GM13977 (cell line): ENCODE data around the gene INTS13.
"Not testable (repeated sequence)": the region's sequence is repeated elsewhere in the genome, so short reads cannot be mapped to it uniquely, and the experiment has no call there.

Source experiments
- DNase-seq: peaks from one replicate; pipeline ENCODE4 v3.0.0; 2012; ENCODE audit warnings: low spot score
- in situ Hi-C: fragments of 300-500 bp; cut with MboI; formaldehyde crosslinking; loops from one replicate; pipeline ENCODE4 v1.12.0; 2022; ENCODE audit warnings: low sequenced_read_pairs, low pct_unique_long_range_greater_than_20kb, mixed read lengths, inconsistent platforms; ENCODE audit not compliant: unreplicated experiment
- TF ChIP-seq, protein P1 (sequence below): IDR thresholded peaks from 2 replicates; pipeline ENCODE4 v1.5.1; 2012; ENCODE audit warnings: mild to moderate bottlenecking, control low read depth; ENCODE audit not compliant: insufficient read depth; ENCODE audit errors: extremely low read depth, missing control alignments

The INTS13 gene

DNA sequence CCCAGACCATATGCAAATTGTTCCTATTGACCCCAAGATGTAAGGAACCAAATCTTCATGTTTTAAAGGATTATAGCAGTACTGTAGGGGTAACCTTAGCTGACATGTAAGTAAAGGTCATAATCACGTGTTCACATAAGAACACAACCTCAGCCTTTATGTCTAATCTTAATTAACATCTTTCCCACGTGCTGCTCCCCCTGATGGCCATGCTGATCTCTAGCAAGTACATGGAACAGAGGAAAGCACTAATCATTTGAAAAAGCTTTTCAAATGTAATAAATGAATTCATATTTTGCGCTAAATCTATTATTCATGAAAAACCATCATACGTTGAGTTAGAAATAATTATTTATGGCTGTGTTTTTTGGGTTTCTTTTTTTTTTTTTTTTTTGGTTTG is 74.3 kb downstream of the INTS13 start:
- in situ Hi-C loops, result no loop called here
- DNase-seq, result no peak
- TF ChIP-seq, protein P1, sequence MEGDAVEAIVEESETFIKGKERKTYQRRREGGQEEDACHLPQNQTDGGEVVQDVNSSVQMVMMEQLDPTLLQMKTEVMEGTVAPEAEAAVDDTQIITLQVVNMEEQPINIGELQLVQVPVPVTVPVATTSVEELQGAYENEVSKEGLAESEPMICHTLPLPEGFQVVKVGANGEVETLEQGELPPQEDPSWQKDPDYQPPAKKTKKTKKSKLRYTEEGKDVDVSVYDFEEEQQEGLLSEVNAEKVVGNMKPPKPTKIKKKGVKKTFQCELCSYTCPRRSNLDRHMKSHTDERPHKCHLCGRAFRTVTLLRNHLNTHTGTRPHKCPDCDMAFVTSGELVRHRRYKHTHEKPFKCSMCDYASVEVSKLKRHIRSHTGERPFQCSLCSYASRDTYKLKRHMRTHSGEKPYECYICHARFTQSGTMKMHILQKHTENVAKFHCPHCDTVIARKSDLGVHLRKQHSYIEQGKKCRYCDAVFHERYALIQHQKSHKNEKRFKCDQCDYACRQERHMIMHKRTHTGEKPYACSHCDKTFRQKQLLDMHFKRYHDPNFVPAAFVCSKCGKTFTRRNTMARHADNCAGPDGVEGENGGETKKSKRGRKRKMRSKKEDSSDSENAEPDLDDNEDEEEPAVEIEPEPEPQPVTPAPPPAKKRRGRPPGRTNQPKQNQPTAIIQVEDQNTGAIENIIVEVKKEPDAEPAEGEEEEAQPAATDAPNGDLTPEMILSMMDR, result peak; percentile 37

DNA sequence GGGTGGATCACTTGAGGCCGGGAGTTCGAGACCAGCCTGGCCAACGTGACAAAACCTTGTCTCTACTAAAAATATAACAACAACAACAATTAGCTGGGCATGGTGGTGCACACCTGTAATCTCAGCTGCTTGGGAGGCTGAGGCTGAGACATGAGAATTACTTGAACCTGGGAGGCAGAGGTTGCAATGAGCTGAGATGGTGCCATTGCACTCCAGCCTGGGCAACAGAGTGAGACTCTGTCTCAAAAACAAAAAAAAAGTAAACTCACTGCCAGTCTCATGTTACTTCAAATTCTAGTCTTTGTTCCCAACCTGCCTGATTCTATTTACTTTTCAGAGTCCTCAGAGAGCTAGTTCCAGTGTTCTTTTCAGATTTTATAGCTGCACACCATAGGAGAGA is 75.0 kb downstream of the INTS13 start:
- DNase-seq, in situ Hi-C loops: not testable (repeated sequence)

DNA sequence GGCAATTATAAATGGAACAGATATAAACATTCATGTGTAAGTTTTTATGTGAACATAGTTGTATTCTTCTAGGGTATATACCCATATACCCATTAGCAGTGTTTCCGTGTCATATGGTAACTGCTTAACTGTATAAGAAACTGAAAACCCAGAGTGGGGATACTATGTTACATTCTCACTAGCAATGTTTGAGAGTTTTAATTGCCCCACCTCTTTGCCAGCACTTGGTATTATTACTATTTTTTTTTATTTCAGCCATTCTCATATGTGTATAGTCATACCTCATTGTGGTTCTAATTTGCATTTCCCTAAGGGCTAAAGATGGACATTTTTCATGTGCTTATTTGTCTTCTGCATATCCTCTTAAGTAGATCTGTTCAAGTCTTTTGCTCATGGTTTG is 76.1 kb downstream of the INTS13 start:
- in situ Hi-C loops, result no loop called here
- DNase-seq, result no peak
- TF ChIP-seq, protein P1, result no peak

DNA sequence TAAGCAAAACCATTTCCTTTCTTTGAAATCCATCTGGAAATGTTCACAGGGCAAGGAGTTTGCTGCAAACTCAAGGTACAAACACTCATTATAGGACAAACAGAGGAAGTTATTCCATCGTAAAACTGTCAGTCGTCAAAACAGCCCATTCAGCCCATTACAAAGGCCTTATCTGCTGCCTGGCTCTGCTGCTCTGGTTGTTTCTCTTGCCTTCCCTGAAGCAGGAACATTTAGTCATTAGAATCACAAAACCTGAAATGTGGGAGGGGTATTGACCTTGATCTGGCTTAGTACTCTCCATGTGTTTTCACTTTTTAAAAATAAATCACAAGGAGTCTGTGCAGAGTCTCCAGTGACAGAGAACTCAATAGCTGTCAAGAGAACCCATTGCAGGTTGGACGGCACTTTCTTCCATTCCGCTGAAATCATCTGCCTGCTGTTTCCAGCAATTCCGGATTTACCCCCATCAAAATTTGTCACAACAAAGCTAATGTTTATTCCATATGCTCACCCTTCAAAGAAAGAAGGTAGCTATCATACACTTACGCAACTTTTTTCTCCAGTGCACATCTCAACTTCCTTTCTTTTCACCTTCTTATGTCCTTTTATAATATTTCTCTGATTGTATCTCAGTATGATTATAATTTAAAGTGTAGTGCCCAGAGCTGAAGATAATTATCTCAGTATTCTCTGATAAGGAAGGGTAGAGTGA is 80.2 kb downstream of the INTS13 start:
- TF ChIP-seq, protein P1, result no peak
- no peak for DNase-seq
- in situ Hi-C loops, result no loop called here

DNA sequence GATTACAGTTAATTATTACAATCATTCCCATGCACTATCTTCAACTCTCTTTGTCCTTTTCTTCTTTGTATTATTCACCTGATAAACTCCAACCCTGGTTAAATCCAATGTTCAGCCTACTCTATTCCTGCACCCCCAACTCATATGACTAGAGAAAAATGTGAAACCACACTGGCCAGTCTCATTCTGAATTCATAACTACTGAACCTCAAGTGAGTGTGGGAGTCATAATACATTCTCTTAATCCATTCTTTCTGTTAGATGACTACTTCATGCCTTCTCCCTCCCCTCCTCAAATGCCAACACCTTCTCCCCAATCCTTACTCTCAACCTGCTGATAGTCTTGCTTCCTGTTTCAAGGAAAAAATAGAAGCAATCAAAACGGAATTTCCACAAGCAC is 82.4 kb downstream of the INTS13 start:
- no peak for DNase-seq
- TF ChIP-seq, protein P1, result no peak
- in situ Hi-C loops, result no loop called here
